K562 (cell line): ENCODE measurements around the gene ADARB2. TPM values are rescaled to one million over a fixed set of nuclear protein-coding genes. Genes with fewer than 3 reads are reported as not detected.

ENCODE experiments used
- ATAC-seq: fragments of 200-7000 bp; cut with Tn5 transposase; 3 replicates; pipeline ENCODE4 v1.9.1; 2020; ENCODE audit warnings: moderate library complexity
- BruUV-seq: library from RNA; stranded (reverse); fragments of 400-500 nt; replicated peaks from 2 replicates; lab custom pipeline; 2021; lab: Mats Ljungman, UMichigan
- CTCF ChIA-PET: fragments of 300-600 bp; formaldehyde crosslinking; extraction: SDS; loops from one replicate; lab custom pipeline; 2021; ENCODE audit warnings: low intra/inter-chr PET ratio; lab: Yijun Ruan, JAX
- POLR2A ChIA-PET: fragments of 300-600, 350-650 bp; sonication (Branson Sonifier 250); formaldehyde crosslinking; extraction: SDS; loops from one replicate; lab custom pipeline; 2021; ENCODE audit warnings: antibody characterized with exemption, inconsistent platforms; lab: Yijun Ruan, JAX
- DNase-seq, 4 experiments: peaks; one replicate each; pipeline versions ENCODE4 v3.0.0 to v3.0.0-alpha.2; 2011 to 2018; ENCODE audit warnings: low spot score in 3 of 4, mixed read lengths in 3 of 4; ENCODE audit errors: extremely low read depth in 1 of 4
- FAIRE-seq: peaks from 2 replicates; lab custom pipeline; 2011; peaks lifted over from hg19 to GRCh38; lab: Jason Lieb, UNC
- H2AFZ ChIP-seq: 2 replicates; pipeline ENCODE4 v1.6.0; 2011; ENCODE audit warnings: low read depth, low read length, control low read depth, inconsistent platforms
- H3K27ac ChIP-seq: fragments of 200-600 bp; 3 replicates; pipeline ENCODE4 v1.8.0; 2011; ENCODE audit warnings: low read depth, mild to moderate bottlenecking, control low read depth, inconsistent platforms, low read length, moderate library complexity, mixed read lengths; ENCODE audit errors: extremely low read depth
- H3K27me3 ChIP-seq, 2 experiments: fragments of 300-600 bp in 1 of 2; 2 replicates in 1 of 2; 3 replicates in 1 of 2; pipeline versions ENCODE4 v1.6.0 to v1.8.0; 2011; ENCODE audit warnings: inconsistent platforms in 2 of 2, low read length in 2 of 2, mild to moderate bottlenecking in 1 of 2, mixed read lengths in 1 of 2, moderate library complexity in 1 of 2; ENCODE audit not compliant: control insufficient read depth in 2 of 2, insufficient read depth in 2 of 2
- H3K36me3 ChIP-seq: fragments of 300-600 bp; 3 replicates; pipeline ENCODE4 v1.8.0; 2011; ENCODE audit warnings: mild to moderate bottlenecking, low read length, inconsistent platforms; ENCODE audit not compliant: control insufficient read depth, insufficient read depth
- H3K4me1 ChIP-seq, 2 experiments: fragments of 200-600 bp in 1 of 2; replicated peaks in 1 of 2; 2 replicates in 1 of 2; 3 replicates in 1 of 2; pipeline versions ENCODE4 v1.5.1 to v1.8.0; 2011; ENCODE audit warnings: inconsistent platforms in 2 of 2, low read length in 2 of 2, mild to moderate bottlenecking in 1 of 2, mixed read lengths in 1 of 2, moderate library complexity in 1 of 2; ENCODE audit not compliant: control insufficient read depth in 2 of 2, insufficient read depth in 2 of 2
- H3K4me2 ChIP-seq: 2 replicates; pipeline ENCODE4 v1.6.1; 2011; ENCODE audit warnings: low read length, control low read depth, inconsistent platforms, mixed read lengths; ENCODE audit not compliant: insufficient read depth
- H3K4me3 ChIP-seq: fragments of 200-600 bp; sonication (generic), shearing (Covaris generic); 2 replicates; pipeline ENCODE4 v1.5.1; 2016; ENCODE audit warnings: control low read depth, inconsistent platforms
- H3K79me2 ChIP-seq: fragments of 200-600 bp; 3 replicates; pipeline ENCODE4 v1.8.0; 2011; ENCODE audit warnings: low read length, inconsistent platforms; ENCODE audit not compliant: control insufficient read depth, insufficient read depth
- H3K9ac ChIP-seq, 2 experiments: 2 replicates each; pipeline versions ENCODE4 v1.6.0 to v1.6.1; 2011; ENCODE audit warnings: low read depth in 2 of 2, low read length in 2 of 2, control low read depth in 1 of 2, inconsistent platforms in 1 of 2, mild to moderate bottlenecking in 1 of 2, mixed read lengths in 1 of 2; ENCODE audit not compliant: insufficient read depth in 1 of 2
- H3K9me1 ChIP-seq: one replicate; pipeline ENCODE4 v1.6.0; 2011; ENCODE audit warnings: inconsistent platforms, mild to moderate bottlenecking, low read length, moderate library complexity; ENCODE audit not compliant: control insufficient read depth, insufficient read depth
- H3K9me3 ChIP-seq: replicated peaks from 2 replicates; pipeline ENCODE4 v1.5.1; 2011; ENCODE audit warnings: low read depth, low read length, inconsistent platforms; ENCODE audit not compliant: control insufficient read depth, insufficient read depth
- H4K20me1 ChIP-seq: replicated peaks from 2 replicates; pipeline ENCODE4 v1.6.1; 2011; ENCODE audit warnings: low read length, inconsistent platforms, mixed read lengths; ENCODE audit not compliant: control insufficient read depth, insufficient read depth
- CCNT2 ChIP-seq: IDR thresholded peaks from 2 replicates; pipeline ENCODE4 v1.6.1; 2011; ENCODE audit warnings: borderline replicate concordance, low read depth, mild to moderate bottlenecking, moderate library complexity, mixed read lengths, low read length; ENCODE audit not compliant: insufficient read length; ENCODE audit errors: extremely low read depth
- ETV1 ChIP-seq: fragments of 450-650 bp; conservative IDR thresholded peaks from 2 replicates; pipeline ENCODE4 v1.6.1; 2016; ENCODE audit warnings: missing genetic modification characterization, control low read depth, low read depth, missing compliant biosample characterization
- TBP ChIP-seq: optimal IDR thresholded peaks from 2 replicates; pipeline ENCODE3; 2011; ENCODE audit warnings: low read depth, low read length, improper control_type of control experiment
- WGBS: fragments of 100-300 bp; shearing (Covaris generic); methylation state at CpG from one replicate; pipeline ENCODE4 v1.1.6; 2016; ENCODE audit warnings: low coverage, mixed read lengths; ENCODE audit not compliant: insufficient coverage; ENCODE audit errors: missing lambda C conversion rate; 5-methylcytosine and 5-hydroxymethylcytosine counted together
- in situ Hi-C: fragments of 300-500 bp; cut with MboI; formaldehyde crosslinking; loops from 4 replicates; pipeline ENCODE4 v1.15.0; 2018; ENCODE audit warnings: inconsistent platforms, mixed read lengths
- intact Hi-C: fragments of 100-400 bp; cut with micrococcal nuclease; formaldehyde crosslinking; loops from 2 replicates; pipeline ENCODE4 v1.14.2; 2022
- polyA plus RNA-seq, 8 experiments: library from polyadenylated mRNA; depleted of rRNA in 4 of 8; stranded (reverse) in 5 of 8; unstranded in 3 of 8; fragments of >200 nt; fragmentation: Nextera tagmentation in 2 of 8; fragmentation: Illumina TruSeq in 1 of 8; extraction: Ambion mirVana in 2 of 8; extraction: Trizol in 1 of 8; gene quantifications; 2 replicates each; pipeline versions ENCODE4 v1.2.1 to v1.2.3, GENCODE V29; 2011 to 2014; ENCODE audit warnings: inconsistent platforms in 1 of 8, missing spikeins in 1 of 8
- total RNA-seq, 7 experiments: library from RNA; depleted of rRNA in 6 of 7; stranded (reverse); fragments of >200 nt in 6 of 7; fragmentation: Illumina TruSeq in 2 of 7; extraction: Trizol in 2 of 7; gene quantifications; 2 replicates each; pipeline versions ENCODE4 v1.2.1 to v1.2.3, GENCODE V29; 2011 to 2021; ENCODE audit warnings: low replicate concordance in 1 of 7
- TF ChIP-seq, protein P1 (sequence below): sonication (generic); formaldehyde crosslinking; IDR thresholded peaks from 2 replicates; pipeline ENCODE4 v1.8.1; 2023; ENCODE audit warnings: missing genetic modification reagents, mild to moderate bottlenecking, borderline replicate concordance

Gene ADARB2
- total and polyA plus RNA-seq, 9 of the 15 experiments (the other 6 are each of a cell fraction or from before 2014, with no cell fraction given), result not detected

DNA sequence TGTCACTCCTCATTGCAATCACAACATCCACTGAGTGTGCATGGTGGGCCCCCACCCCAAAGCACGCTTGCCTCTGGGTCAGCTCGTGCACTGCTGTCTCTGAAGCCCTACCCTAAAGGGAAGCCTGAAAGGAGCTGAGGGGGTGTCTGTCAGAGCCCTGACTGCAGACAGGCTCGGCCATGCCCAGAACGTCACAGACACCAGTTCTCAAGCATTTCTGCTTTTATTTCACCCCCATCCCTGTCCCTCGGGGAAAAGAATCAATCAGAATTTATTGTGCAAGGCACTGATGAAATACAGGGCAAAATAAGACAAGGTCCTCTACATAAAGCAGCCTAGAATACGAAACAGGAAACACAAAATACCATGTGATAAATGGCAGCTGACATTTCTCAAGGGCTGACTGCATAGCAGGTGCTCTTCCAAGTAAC lies 449.3 kb downstream of the ADARB2 start (continued):
- TF ChIP-seq, protein P1, sequence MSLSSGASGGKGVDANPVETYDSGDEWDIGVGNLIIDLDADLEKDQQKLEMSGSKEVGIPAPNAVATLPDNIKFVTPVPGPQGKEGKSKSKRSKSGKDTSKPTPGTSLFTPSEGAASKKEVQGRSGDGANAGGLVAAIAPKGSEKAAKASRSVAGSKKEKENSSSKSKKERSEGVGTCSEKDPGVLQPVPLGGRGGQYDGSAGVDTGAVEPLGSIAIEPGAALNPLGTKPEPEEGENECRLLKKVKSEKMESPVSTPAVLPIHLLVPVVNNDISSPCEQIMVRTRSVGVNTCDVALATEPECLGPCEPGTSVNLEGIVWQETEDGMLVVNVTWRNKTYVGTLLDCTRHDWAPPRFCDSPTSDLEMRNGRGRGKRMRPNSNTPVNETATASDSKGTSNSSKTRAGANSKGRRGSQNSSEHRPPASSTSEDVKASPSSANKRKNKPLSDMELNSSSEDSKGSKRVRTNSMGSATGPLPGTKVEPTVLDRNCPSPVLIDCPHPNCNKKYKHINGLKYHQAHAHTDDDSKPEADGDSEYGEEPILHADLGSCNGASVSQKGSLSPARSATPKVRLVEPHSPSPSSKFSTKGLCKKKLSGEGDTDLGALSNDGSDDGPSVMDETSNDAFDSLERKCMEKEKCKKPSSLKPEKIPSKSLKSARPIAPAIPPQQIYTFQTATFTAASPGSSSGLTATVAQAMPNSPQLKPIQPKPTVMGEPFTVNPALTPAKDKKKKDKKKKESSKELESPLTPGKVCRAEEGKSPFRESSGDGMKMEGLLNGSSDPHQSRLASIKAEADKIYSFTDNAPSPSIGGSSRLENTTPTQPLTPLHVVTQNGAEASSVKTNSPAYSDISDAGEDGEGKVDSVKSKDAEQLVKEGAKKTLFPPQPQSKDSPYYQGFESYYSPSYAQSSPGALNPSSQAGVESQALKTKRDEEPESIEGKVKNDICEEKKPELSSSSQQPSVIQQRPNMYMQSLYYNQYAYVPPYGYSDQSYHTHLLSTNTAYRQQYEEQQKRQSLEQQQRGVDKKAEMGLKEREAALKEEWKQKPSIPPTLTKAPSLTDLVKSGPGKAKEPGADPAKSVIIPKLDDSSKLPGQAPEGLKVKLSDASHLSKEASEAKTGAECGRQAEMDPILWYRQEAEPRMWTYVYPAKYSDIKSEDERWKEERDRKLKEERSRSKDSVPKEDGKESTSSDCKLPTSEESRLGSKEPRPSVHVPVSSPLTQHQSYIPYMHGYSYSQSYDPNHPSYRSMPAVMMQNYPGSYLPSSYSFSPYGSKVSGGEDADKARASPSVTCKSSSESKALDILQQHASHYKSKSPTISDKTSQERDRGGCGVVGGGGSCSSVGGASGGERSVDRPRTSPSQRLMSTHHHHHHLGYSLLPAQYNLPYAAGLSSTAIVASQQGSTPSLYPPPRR (CRISPR knock-in tag), result no peak

DNA sequence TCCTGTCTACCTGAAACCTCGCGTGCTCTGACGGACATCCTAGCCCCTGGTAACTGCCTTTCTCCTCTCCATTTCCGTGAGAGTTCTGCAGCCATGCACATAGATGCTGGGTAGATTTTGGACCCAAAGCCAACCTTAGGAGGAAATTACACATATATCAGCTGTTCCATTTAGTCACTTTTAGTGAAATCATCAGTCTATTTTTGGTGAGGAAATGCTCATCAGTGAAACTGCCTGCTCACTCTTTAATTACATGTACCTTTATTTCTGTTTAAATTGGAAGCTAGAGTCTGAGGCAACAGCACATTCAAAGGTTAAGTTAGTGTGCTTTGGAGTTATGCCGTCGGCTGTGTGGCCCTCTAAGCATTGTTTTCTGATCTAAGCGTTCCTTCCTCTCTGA lies 449.8 kb downstream of the ADARB2 start:
- Histone ChIP-seq H3K36me3 (no peaks in the 10 kb centered on the region), H3K9ac (no peak overlapping the region), H3K79me2 (no peaks in the 10 kb centered on the region), H4K20me1 (peaks cover 5% of the 10 kb centered on the region; the same call in 1 of the 2 replicates), H3K4me1 (peaks cover 0 to 4% of the 10 kb centered on the region in 2 experiments; a peak in 1 of 5 replicates), H3K4me3 (no peak overlapping the region), H3K4me2 (no peak overlapping the region), H3K9me3 (no peaks in the 10 kb centered on the region), H2AFZ (no peak overlapping the region), H3K27me3 (peaks cover 34 to 59% of the 10 kb centered on the region in 2 experiments), H3K9me1 (no peaks in the 10 kb centered on the region), H3K27ac (no peak overlapping the region)
- POLR2A ChIA-PET, result no interaction called here
- FAIRE-seq (no peak), DNase-seq (no peak), ATAC-seq (no peak)
- in situ Hi-C loops, result no loop called here
- no TSS peak for BruUV-seq
- CTCF ChIA-PET, result no interaction called here
- TF ChIP-seq TBP (no peak), CCNT2 (no peak), ETV1 (tag) (no peak)
- 1% methylated on average over 7 of the region's 7 CpGs for WGBS
- intact Hi-C loops, result no loop called here
